Activated naive CD8-positive, alpha-beta T cell (primary cell): ENCODE measurements around the gene DLG2.

Source experiments
- H3K27ac Mint-ChIP-seq: one replicate; pipeline ENCODE4 v1.8.0; 2021; ENCODE audit warnings: mixed read lengths
- H3K27me3 Mint-ChIP-seq: one replicate; pipeline ENCODE4 v1.8.0; 2021; ENCODE audit warnings: mixed read lengths
- H3K36me3 Mint-ChIP-seq: one replicate; pipeline ENCODE4 v1.8.0; 2021; ENCODE audit warnings: mixed read lengths
- H3K4me1 Mint-ChIP-seq: one replicate; pipeline ENCODE4 v1.8.0; 2021; ENCODE audit warnings: low read depth, mixed read lengths
- H3K4me3 Mint-ChIP-seq: one replicate; pipeline ENCODE4 v1.8.0; 2021; ENCODE audit warnings: mild to moderate bottlenecking, mixed read lengths
- H3K9me3 Mint-ChIP-seq: one replicate; pipeline ENCODE4 v1.8.0; 2021; ENCODE audit warnings: low read depth, mixed read lengths

The DLG2 gene

DNA sequence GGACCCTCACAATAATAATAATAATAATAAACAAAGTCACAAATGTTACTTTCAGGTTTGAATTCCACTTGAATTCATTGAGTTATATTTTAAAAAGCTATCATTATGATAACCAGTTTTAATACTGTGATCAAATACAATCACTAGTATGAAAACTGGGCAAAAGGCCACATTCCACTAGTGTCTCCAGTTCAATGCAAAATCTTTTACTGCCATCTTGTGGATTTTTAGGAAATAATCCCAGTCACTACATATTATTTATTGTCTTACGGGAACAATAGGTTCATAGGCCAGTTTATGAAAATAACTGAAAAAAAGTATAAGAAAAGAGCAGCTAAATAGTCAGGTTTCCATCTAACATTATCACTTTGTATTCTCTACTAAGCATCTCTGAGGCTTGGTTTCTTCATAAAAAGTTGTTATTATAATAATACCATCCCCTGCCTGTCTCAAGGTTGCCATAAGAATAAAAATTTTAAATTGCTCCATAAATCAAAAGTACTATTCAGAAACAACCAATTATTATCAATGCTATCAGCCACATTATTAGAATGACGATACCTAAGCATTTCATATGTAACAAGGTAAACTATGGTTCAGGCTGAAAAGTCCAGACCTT is 1807.1 kb downstream of the DLG2 start:
- H3K27ac Mint-ChIP-seq: no peak overlapping the region
- no peaks in the 10 kb centered on the region for H3K36me3 Mint-ChIP-seq
- H3K4me1 Mint-ChIP-seq: no peaks in the 10 kb centered on the region
- H3K27me3 Mint-ChIP-seq: no peaks in the 10 kb centered on the region
- H3K9me3 Mint-ChIP-seq: no peaks in the 10 kb centered on the region
- no peak overlapping the region for H3K4me3 Mint-ChIP-seq

DNA sequence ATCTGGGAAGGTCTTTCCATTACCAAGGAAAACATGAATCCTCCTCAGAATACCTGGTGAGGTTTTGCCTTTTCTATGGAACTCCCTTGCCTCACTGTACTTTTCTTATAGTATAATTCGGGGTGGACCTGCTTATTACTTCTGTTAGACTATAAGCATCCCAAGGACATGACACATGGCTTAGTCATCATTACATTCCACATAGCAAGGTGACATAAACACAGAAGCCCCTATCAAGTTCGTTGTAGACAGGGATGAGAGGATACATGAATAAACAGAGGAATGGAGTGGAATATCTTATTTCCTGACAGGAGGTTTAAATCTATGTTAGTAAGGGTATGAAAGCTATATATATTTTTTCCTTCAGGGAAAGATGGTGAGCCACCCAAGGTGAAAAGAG is 1808.8 kb downstream of the DLG2 start:
- Mint-ChIP-seq H3K4me1 (no peaks in the 10 kb centered on the region), H3K36me3 (no peaks in the 10 kb centered on the region), H3K9me3 (no peaks in the 10 kb centered on the region), H3K4me3 (no peak overlapping the region), H3K27ac (no peak overlapping the region), H3K27me3 (no peaks in the 10 kb centered on the region)

DNA sequence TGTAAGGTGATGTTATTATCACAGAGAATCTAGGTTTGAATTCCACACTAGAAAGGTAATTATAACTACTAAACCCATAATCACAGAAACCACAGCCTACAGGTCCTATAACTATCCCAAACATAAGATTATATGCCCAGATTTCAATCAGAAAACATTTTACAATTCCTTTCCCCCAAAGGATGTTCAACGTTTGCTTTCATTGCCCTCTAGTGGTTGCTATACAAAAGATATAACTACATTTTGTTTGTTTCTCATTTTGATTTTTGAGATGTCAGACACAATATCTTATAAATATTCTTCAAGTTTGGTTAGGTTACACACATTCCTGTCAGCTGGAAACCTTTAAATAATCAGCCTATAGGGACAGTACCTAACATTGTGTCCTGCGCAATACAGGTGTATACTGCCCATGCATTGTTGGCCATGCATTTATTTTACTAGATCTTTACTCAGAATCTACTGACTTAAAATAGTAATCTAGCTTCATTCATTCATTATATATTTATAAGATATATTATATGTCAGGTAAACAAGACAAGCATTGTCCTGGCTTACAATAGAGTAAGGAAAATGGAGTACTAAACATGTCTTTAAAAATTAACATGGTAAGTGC is 1810.5 kb downstream of the DLG2 start:
- H3K27me3 Mint-ChIP-seq: no peaks in the 10 kb centered on the region
- H3K27ac Mint-ChIP-seq: no peak overlapping the region
- no peak overlapping the region for H3K4me3 Mint-ChIP-seq
- H3K36me3 Mint-ChIP-seq: no peaks in the 10 kb centered on the region
- H3K4me1 Mint-ChIP-seq: no peaks in the 10 kb centered on the region
- no peaks in the 10 kb centered on the region for H3K9me3 Mint-ChIP-seq

DNA sequence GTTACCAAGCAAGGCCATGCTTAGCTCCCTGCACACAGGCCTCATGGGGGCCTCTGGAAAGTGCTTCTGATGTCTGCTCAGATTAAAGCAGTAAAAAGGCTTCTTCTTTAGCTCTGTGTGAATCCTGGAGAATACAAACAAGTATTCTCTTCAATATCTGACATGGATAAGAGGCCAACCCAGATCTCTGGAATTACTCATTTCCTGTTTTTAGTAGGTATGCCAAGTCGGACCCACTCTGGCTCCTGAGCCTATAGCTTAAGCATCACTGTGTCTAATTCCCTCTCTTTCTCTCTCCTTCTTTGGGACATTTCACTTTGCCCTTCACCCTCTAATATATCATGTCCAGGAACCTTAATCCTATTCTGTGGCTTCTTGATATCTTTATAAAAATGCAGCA is 1811.4 kb downstream of the DLG2 start:
- H3K4me3 Mint-ChIP-seq: no peak overlapping the region
- no peak overlapping the region for H3K27ac Mint-ChIP-seq
- H3K4me1 Mint-ChIP-seq: no peaks in the 10 kb centered on the region
- no peaks in the 10 kb centered on the region for H3K9me3 Mint-ChIP-seq
- H3K36me3 Mint-ChIP-seq: no peaks in the 10 kb centered on the region
- H3K27me3 Mint-ChIP-seq: peaks cover 5% of the 10 kb centered on the region

DNA sequence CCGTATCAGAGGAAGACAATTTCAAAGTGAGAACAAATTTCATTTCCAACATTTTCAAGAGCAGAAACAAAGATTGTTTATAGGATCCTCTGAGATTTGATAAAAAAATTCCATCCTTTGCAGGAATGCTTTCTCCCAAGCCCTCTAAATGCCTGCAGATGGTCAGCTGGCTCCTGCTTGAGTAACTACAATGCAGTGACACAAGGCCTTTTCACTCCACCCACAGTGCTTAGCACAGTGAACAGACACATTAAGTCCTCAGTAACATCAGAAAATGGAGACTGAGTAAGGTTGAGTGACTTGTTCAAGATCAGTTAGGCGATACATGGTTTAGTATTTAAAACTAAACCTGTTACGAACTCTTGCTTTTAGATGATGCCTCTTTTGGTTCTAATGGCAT is 1813.8 kb downstream of the DLG2 start:
- Mint-ChIP-seq H3K9me3 (no peaks in the 10 kb centered on the region), H3K4me1 (no peaks in the 10 kb centered on the region), H3K27me3 (peaks cover 14% of the 10 kb centered on the region), H3K36me3 (no peaks in the 10 kb centered on the region), H3K4me3 (no peak overlapping the region), H3K27ac (no peak overlapping the region)

DNA sequence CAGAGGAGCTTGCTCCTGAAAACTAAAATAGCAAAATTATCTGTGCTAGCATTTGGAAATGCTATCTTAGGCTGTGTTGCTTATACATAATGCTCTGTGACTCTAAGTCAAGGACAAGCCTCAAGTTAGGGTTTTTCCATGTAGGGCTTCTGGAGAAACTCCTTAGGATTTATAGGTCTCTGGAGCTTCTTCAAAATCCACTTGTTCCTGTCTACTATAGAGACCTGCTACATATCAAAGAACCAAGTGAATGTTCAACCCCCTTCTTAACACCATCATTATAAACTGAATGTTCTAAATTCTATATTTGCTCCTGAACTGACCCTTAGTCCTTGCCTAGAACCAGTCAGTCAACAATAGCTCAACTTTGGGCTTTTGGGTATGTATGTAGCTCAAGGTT is 1817.9 kb downstream of the DLG2 start:
- peaks cover 14% of the 10 kb centered on the region for H3K27me3 Mint-ChIP-seq
- no peaks in the 10 kb centered on the region for H3K9me3 Mint-ChIP-seq
- no peak overlapping the region for H3K27ac Mint-ChIP-seq
- H3K4me1 Mint-ChIP-seq: no peaks in the 10 kb centered on the region
- H3K36me3 Mint-ChIP-seq: no peaks in the 10 kb centered on the region
- H3K4me3 Mint-ChIP-seq: no peak overlapping the region

DNA sequence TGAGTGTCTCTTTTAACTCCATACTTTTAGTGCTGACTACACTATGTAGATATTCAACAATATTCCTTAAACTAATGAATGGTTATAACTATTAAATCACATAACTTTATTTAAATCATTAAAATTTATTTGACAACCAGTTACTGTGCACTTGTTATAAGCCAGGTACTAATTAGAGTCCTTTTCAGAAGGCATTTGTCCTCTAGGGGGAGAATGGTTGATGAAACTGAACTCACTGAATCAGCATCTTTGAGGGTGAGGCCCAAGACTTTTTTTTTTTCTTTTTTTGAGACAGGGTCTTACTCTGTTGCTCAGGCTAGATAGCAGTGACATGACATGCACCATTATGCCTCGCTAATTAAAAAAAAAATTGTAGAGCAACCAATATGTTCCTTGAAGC is 1825.3 kb downstream of the DLG2 start:
- Mint-ChIP-seq H3K27ac (no peak overlapping the region), H3K4me1 (no peaks in the 10 kb centered on the region), H3K36me3 (no peaks in the 10 kb centered on the region), H3K27me3 (peaks cover 3% of the 10 kb centered on the region), H3K9me3 (no peaks in the 10 kb centered on the region), H3K4me3 (no peak overlapping the region)

DNA sequence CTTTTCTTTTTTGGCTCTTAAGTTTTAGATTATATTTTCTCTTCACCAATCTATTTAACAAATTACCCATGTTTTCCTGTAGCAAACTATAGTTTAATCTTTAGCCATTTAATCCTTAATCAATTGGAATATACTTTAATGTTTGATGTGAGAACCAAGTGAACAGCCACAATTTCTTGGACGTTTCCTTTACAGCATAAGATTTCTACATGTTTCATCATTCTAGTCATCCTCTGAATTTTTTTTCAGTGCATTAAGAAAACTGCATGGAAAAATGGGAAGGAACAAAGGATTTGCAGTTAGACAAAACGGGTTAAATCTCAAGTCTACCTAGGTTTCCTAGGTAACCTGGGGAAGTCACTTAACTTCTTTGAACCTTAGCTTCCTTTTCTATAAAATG is 1833.8 kb downstream of the DLG2 start:
- Mint-ChIP-seq H3K27me3 (peaks cover 6% of the 10 kb centered on the region), H3K4me1 (no peaks in the 10 kb centered on the region), H3K36me3 (no peaks in the 10 kb centered on the region), H3K9me3 (no peaks in the 10 kb centered on the region), H3K27ac (no peak overlapping the region), H3K4me3 (no peak overlapping the region)

DNA sequence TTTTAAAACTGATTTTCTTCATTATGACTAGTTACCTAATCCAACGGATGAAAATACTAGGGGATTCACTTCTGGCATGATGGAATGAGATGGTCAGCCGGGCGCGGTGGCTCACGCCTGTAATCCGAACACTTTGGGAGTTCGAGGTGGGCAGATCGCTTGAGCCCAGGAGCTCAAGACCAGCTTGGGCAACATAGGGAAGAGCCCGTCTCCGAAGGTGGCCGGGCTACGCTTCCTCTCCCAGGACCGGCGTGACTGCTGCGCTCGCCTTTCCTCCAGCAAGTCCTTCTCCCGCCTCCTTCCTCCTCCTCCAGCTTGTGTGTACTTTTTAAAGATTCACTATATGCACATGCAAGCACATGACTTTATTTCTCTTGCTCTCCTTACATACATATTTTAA is 1835.6 kb downstream of the DLG2 start:
- Mint-ChIP-seq H3K4me1 (no peaks in the 10 kb centered on the region), H3K27me3 (peaks cover 1% of the 10 kb centered on the region), H3K36me3 (no peaks in the 10 kb centered on the region), H3K9me3 (no peaks in the 10 kb centered on the region), H3K4me3 (no peak overlapping the region), H3K27ac (no peak overlapping the region)

DNA sequence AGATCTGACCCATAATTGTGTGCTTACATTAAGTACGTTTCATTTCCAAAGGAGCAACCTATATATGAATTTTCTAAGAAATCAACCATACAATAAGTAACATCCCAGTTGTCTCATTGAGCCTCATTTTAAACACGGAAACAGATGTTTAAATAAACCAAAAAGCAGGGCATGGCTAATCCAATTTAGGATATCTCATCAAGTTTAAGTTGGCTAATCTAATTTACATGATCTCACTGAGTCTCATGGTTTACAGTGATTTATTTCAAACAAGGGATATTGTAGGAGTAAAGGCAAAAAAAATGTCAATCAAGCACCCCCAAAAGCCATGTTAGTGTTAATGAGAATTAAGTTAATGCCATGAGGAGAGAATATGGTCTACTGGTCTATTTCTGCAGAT is 1841.2 kb downstream of the DLG2 start:
- H3K4me3 Mint-ChIP-seq: no peak overlapping the region

DNA sequence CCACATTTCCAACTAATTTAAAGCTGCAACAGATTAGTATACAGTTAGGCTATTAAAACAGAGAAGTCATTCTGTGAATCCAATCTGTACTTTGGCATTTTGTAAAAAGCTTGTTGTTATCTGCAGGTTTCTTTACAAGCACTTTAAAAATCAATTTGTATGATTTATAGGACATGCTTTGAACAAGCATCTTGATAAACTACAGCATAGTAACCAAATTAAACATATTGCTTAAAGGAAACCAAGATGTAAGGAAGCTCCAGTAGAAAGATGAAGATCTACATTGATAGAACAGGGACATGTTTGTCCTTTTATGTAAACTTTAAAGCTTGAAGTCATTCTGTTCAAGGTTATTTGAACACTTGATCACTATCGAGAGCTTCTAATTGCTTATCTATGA is 1842.7 kb downstream of the DLG2 start:
- Mint-ChIP-seq H3K4me3 (no peak overlapping the region), H3K27ac (no peak overlapping the region), H3K9me3 (no peaks in the 10 kb centered on the region), H3K4me1 (no peaks in the 10 kb centered on the region), H3K27me3 (peaks cover 2% of the 10 kb centered on the region), H3K36me3 (no peaks in the 10 kb centered on the region)

More for the DNA sequence above, 1841.2 kb downstream of the DLG2 start:
- Mint-ChIP-seq H3K4me1 (no peaks in the 10 kb centered on the region), H3K9me3 (no peaks in the 10 kb centered on the region), H3K36me3 (no peaks in the 10 kb centered on the region), H3K27ac (no peak overlapping the region), H3K27me3 (peaks cover 2% of the 10 kb centered on the region)

DNA sequence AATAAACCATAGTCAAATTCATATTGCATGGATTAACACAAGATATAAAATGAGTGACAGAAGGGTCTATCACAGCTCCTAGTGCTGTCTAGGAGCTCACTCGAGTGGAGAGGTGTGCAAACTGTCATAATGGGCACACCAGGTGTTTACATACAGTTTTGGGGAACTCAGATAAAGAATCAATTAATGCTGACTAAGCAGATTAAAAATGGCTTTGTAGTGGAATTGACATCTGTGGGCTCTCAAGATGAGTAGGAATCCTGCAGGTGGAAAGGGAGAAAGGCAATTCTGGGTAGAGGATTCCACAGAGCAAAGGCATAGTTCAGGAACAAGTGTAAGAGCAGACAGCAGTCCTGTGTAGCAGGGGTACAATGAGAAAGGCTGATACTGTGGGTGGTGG is 1844.8 kb downstream of the DLG2 start:
- H3K9me3 Mint-ChIP-seq: no peaks in the 10 kb centered on the region
- no peaks in the 10 kb centered on the region for H3K4me1 Mint-ChIP-seq
- H3K27me3 Mint-ChIP-seq: peaks cover 2% of the 10 kb centered on the region
- no peak overlapping the region for H3K27ac Mint-ChIP-seq
- H3K4me3 Mint-ChIP-seq: no peak overlapping the region
- H3K36me3 Mint-ChIP-seq: no peaks in the 10 kb centered on the region

DNA sequence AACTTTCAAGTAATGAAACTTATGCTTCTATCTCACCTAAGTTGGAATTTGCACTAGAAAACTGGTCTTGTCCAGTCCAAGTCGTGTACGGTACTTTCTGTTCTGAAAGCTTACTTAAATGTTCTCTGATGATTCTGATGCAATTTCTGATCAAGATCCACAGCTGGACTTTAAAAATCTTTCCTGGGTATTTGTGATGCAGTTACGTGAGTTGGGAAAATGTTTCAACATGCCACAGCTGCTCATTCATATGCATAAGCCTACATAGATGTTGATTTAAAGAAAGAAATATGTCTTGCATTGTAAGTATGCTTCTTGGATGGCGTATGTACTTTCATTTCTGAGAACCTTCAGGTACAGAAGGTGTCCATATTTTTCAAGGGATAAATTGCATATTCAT is 1847.3 kb downstream of the DLG2 start:
- Mint-ChIP-seq H3K4me1 (no peaks in the 10 kb centered on the region), H3K9me3 (no peaks in the 10 kb centered on the region), H3K27me3 (peaks cover 2% of the 10 kb centered on the region), H3K27ac (no peak overlapping the region), H3K36me3 (no peaks in the 10 kb centered on the region), H3K4me3 (no peak overlapping the region)

DNA sequence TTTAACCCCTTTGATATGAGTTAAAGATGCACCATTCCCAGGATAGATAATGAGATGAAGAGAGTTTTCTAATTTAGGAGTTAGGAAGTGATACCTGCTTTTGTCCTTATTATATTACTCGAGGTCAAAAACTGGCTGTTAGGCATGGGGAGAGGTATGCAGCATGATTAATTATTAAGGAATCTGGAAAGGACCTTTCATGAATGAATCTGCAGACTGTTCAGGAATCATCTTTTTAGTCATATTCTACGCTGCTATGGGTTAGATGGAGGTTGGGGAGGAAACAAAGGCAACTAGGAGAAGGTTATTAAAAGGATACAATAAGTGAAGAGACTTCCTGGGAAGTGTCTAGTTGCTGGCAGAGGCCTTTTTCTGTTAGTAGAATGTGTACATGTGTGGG is 1848.5 kb downstream of the DLG2 start:
- peaks cover 3% of the 10 kb centered on the region for H3K27me3 Mint-ChIP-seq
- H3K4me1 Mint-ChIP-seq: no peaks in the 10 kb centered on the region
- no peak overlapping the region for H3K27ac Mint-ChIP-seq
- H3K9me3 Mint-ChIP-seq: no peaks in the 10 kb centered on the region
- no peaks in the 10 kb centered on the region for H3K36me3 Mint-ChIP-seq
- H3K4me3 Mint-ChIP-seq: no peak overlapping the region

DNA sequence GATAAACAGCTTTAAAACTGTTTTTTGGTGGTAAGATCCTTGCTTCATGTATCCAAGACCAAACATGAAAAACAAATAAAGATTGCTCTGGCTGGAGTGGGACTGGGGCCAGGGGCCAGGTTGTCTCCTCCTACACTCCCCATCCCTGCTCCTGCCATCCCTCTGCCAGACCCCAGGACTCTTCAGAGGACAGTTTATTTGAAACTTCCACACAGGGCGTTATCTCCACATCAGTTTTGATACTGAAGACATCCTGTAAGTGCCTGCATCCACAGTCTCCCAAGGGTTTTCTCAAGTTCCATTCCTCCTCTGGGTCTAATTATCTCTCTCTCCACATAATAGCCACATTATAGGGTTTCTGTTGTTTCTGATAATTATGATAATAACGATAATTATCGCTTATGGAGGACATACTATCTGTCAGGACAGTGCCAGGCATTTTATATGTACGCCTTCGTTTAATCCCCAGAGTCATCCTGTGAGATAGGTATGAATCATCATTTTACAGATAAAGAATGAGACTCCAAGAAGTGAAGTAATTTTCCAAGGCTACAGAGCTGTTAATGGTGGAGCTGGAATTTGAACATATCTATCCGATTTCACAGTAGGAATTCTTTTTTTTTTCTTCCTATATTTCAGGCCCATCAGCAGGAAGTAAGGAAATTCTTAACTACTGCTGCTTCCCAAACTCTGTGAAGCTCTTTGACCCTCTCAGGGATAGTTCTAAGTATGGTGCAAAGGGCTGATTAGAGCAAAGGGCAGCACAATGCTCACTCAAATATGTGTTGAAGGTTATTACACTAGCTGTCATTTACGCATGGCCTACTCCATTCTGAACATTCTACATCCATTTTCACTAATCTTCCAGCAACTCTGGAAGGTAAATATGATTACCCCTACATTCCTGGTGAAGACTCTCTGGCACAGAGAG is 1852.9 kb downstream of the DLG2 start:
- Mint-ChIP-seq H3K4me3 (no peak overlapping the region), H3K27me3 (peaks cover 6% of the 10 kb centered on the region), H3K36me3 (no peaks in the 10 kb centered on the region), H3K9me3 (no peaks in the 10 kb centered on the region), H3K4me1 (no peaks in the 10 kb centered on the region), H3K27ac (no peak overlapping the region)
